ENCODE results near the gene P2RY8. TPM values are rescaled to one million over a fixed set of nuclear protein-coding genes. Genes with fewer than 3 reads are reported as not detected.
A peak's percentile ranks its signal among the peaks of the same experiment; 100 is the strongest.

Gene P2RY8
- total RNA-seq, 1 donor from 2014 or later = 3.0 TPM

DNA sequence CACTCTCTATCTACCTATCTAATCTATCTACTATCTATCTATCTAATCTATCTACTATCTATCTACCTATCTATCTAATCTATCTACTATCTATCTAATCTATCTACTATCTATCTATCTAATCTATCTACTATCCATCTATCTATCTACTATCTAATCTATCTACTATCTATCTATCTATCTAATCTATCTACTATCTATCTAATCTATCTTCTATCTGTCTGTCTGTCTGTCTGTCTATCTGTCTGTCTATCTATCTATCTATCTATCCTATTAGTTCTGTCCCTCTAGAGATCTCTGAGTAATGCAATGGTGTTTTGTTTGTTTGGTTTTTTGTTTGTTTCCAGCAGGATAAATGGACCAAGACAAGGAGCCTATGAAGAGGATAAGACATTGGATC, 74.9 kb downstream of the P2RY8 start:
- peaks cover 6% of the 10 kb centered on the region for H3K27me3 ChIP-seq (ENCODE audit: low read depth)
- H3K4me3 ChIP-seq = no peak overlapping the region
- H3K4me1 ChIP-seq = no peaks in the 10 kb centered on the region
- DNase-seq (no peak), ATAC-seq (no peak)
- intact Hi-C loops (cut with DNase I) = no loop called here
- TF ChIP-seq, protein P1, sequence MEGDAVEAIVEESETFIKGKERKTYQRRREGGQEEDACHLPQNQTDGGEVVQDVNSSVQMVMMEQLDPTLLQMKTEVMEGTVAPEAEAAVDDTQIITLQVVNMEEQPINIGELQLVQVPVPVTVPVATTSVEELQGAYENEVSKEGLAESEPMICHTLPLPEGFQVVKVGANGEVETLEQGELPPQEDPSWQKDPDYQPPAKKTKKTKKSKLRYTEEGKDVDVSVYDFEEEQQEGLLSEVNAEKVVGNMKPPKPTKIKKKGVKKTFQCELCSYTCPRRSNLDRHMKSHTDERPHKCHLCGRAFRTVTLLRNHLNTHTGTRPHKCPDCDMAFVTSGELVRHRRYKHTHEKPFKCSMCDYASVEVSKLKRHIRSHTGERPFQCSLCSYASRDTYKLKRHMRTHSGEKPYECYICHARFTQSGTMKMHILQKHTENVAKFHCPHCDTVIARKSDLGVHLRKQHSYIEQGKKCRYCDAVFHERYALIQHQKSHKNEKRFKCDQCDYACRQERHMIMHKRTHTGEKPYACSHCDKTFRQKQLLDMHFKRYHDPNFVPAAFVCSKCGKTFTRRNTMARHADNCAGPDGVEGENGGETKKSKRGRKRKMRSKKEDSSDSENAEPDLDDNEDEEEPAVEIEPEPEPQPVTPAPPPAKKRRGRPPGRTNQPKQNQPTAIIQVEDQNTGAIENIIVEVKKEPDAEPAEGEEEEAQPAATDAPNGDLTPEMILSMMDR (IDR thresholded peaks at IDR 0.05) = no peak
- H3K36me3 ChIP-seq = no peaks in the 10 kb centered on the region
- H3K27ac ChIP-seq = no peak overlapping the region
- no peaks in the 10 kb centered on the region for H3K9me3 ChIP-seq

DNA sequence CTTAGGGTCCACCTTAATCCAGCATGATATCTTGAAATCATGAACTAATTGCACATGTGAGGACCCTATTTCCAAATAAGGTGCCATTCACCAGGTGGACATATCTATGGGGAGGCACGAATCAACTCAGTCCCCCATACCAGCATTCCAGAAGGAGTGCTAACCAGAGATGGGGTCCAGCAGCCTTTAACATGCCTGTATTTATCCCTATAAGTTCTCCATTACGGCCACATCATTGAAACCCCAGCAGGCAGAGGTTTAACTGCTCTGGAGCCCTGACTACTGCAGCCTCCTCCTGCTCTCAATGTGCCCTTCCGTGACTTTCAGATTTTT, 81.1 kb downstream of the P2RY8 start:
- TF ChIP-seq, protein P1 (IDR thresholded peaks at IDR 0.05) = no peak
- no peak for ATAC-seq
- intact Hi-C loops (cut with DNase I) = no loop called here
- Histone ChIP-seq H3K36me3 (no peaks in the 10 kb centered on the region), H3K4me3 (no peak overlapping the region), H3K9me3 (no peaks in the 10 kb centered on the region), H3K27me3 (ENCODE audit: low read depth) (no peaks in the 10 kb centered on the region), H3K4me1 (peaks cover 14% of the 10 kb centered on the region), H3K27ac (no peak overlapping the region)
- no peak for DNase-seq

DNA sequence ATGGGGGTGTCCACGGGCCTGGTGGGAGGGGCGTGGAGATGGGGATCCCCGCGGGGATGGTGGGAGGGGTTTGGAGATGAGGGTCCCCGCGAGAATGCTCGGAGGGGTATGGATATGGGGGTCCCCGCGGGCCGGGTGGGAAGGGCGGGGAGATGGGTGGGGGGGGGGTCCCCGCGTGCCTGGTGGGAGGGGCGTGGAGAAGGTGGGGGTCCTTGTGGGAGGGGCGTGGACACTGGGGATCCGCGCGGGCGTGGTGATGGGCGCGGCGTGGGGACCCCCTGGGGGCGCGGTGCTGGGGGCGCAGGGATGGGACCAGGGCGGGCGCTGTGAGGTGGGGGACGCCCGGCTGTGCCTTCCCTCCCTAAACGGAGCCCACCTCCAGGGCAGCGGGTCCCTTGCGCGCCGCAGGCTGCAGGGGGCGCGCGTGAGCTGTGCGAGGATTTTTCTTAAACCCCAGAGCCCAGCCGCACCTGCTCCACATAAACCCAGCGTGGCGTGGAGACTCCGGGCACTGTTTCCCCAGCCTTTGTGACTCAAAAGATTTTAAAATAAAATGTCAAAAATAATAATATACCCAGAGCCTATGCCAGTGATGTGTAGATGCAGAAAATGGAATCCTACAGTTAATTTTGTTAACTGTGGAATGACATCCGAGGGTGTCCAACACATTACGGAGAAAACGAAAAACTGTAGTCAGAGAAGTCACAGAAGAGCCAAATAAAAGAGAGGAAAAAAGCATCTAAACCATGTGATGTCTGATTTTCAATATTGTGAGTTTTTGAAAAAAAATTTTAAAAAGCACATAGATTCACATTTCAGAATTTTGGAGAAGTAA, 82.8 kb downstream of the P2RY8 start:
- DNase-seq (peak; percentile 90), ATAC-seq (peak; percentile 54 to 56)
- H3K4me1 ChIP-seq = peaks cover 14% of the 10 kb centered on the region
- H3K27ac ChIP-seq = no peak overlapping the region
- no peaks in the 10 kb centered on the region for H3K9me3 ChIP-seq
- no peaks in the 10 kb centered on the region for H3K27me3 ChIP-seq (ENCODE audit: low read depth)
- TF ChIP-seq, protein P1 (IDR thresholded peaks at IDR 0.05) = peak; percentile 96
- peak overlapping the region; percentile 53 for H3K4me3 ChIP-seq
- H3K36me3 ChIP-seq = no peaks in the 10 kb centered on the region
- intact Hi-C loops (cut with DNase I) = no loop called here

DNA sequence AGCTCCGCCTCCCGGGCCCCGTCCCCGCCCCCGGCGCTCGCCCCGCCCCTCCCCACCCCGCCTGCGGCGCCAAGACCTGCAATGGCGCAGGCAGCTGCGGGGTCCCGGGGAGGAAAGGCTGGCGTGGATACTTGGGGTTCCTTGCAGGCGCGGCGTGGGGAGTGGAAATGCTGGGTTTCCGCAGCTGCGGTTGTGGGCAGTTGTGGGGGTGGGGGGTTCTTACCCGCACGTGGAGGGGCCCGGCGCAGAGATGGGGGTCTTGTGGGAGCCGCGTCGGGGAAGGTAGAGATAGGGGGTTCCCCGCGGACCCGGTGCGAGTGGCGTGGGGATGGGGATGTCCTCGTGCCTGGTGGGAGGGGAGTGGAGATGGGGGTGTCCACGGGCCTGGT, 83.6 kb downstream of the P2RY8 start:
- DNase-seq (peak; percentile 87), ATAC-seq (peak; percentile 34 to 36)
- intact Hi-C loops (cut with DNase I) = no loop called here

DNA sequence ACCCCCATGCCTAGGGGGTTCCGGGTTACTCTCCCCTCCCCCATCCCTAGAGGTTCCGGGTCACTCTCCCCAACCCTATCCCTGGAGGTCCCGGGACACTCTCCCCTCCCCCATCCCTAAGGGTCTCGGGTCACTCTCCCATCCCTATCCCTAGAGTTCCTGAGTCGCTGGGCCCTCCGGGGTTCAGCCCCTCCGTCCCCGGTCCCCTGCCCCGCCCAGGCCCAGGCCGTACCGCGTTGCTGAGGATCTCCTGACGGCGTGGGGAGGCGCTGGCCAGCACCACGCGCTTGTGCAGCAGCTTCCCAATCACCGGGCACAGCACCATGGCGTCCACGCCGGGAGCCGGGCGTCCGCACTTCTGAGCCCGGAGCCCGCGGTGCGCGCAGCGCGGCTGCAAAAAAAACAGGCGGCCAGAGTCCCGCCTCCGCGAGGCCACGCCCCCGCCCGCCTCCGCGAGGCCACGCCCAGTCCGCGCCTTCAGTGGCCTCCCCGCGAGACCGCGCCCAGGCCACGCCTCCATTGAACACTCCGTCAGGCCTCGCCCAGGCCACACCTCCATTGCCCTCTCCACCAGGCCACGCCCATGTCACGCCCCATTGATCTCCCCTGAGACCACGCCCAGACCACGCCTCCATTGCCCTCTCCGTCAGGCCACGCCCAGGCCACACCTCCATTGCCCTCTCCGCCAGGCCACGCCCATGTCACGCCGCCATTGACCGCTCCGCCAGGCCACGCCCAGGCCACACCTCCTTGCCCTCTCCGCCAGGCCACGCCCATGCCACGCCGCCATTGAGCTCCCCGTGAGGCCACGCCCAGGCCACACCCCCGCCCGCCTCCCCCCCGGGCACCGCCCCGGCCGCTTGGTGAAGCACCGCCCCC, 84.2 kb downstream of the P2RY8 start, which contains the start of gene ASMTL:
ASMTL (minus strand) TSS at position 394 of the 879 bp plus-strand sequence; CDS start at position 325, 69 bp downstream.
- intact Hi-C loops (cut with DNase I) = no loop called here
- TF ChIP-seq, protein P1 (IDR thresholded peaks at IDR 0.05) = no peak
- H3K4me1 ChIP-seq = peaks cover 14% of the 10 kb centered on the region

More for the DNA sequence above, 83.6 kb downstream of the P2RY8 start:
- H3K27ac ChIP-seq = peak overlapping the region; percentile 85
- H3K4me1 ChIP-seq = peaks cover 14% of the 10 kb centered on the region
- H3K9me3 ChIP-seq = no peaks in the 10 kb centered on the region
- H3K4me3 ChIP-seq = peak overlapping the region; percentile 57
- no peaks in the 10 kb centered on the region for H3K27me3 ChIP-seq (ENCODE audit: low read depth)
- TF ChIP-seq, protein P1 (IDR thresholded peaks at IDR 0.05) = no peak
- no peaks in the 10 kb centered on the region for H3K36me3 ChIP-seq

More for the DNA sequence above, 84.2 kb downstream of the P2RY8 start, which contains the start of gene ASMTL:
- peak; percentile 95 to 96 for ATAC-seq
- Histone ChIP-seq H3K36me3 (no peaks in the 10 kb centered on the region), H3K27ac (peak within 1 kb of the TSS; percentile 85), H3K27me3 (ENCODE audit: low read depth) (no peaks in the 10 kb centered on the region), H3K9me3 (no peaks in the 10 kb centered on the region), H3K4me3 (peak within 1 kb of the TSS; percentile 74)
- DNase-seq = peak; percentile 100

Measured in lower lobe of right lung (tissue), 2 donors.